HepG2 (cell line): ENCODE results near the gene PLIN4. TPM values are rescaled to one million over a fixed set of nuclear protein-coding genes. Genes with fewer than 3 reads are reported as not detected.

ENCODE experiments used
- ATAC-seq: fragments of 200-7000 bp; cut with Tn5 transposase; 3 replicates; pipeline ENCODE4 v1.9.1; 2020; ENCODE audit warnings: mild to moderate bottlenecking, moderate library complexity
- BruUV-seq: library from RNA; stranded (reverse); fragments of 400-500 nt; replicated peaks from 2 replicates; lab custom pipeline; 2021; lab: Mats Ljungman, UMichigan
- CTCF ChIA-PET: fragments of 300-600 bp; formaldehyde crosslinking; extraction: SDS; loops from one replicate; lab custom pipeline; 2021; ENCODE audit warnings: low total read pairs, inconsistent platforms, low intra/inter-chr PET ratio; lab: Yijun Ruan, JAX
- POLR2A ChIA-PET: fragments of 350-600 bp; sonication (Branson Sonifier 250); formaldehyde crosslinking; loops from one replicate; lab custom pipeline; 2020; ENCODE audit warnings: antibody characterized with exemption, inconsistent platforms; lab: Yijun Ruan, JAX
- DNase-seq: peaks from one replicate; pipeline ENCODE4 v3.0.0-alpha.2; 2015; ENCODE audit warnings: low spot score
- FAIRE-seq: peaks from 3 replicates; lab custom pipeline; 2011; peaks lifted over from hg19 to GRCh38; lab: Jason Lieb, UNC
- H2AFZ ChIP-seq: one replicate; pipeline ENCODE4 v1.6.1; 2011; ENCODE audit warnings: low read length, inconsistent platforms
- H3K27ac ChIP-seq: fragments of 300-600 bp; 3 replicates; pipeline ENCODE4 v1.8.0; 2011; ENCODE audit warnings: mixed run types, mild to moderate bottlenecking, mixed read lengths, low read length, inconsistent platforms; ENCODE audit not compliant: insufficient read depth; ENCODE audit errors: extremely low read length
- H3K27me3 ChIP-seq, 2 experiments: fragments of 200-600 bp in 1 of 2; 2 replicates in 1 of 2; 3 replicates in 1 of 2; pipeline versions ENCODE4 v1.6.0 to v1.8.0; 2011; ENCODE audit warnings: low read length in 2 of 2, mild to moderate bottlenecking in 2 of 2, moderate library complexity in 2 of 2, inconsistent platforms in 1 of 2; ENCODE audit not compliant: insufficient read depth in 2 of 2, control insufficient read depth in 1 of 2
- H3K36me3 ChIP-seq, 2 experiments: fragments of 200-600 bp in 1 of 2; replicated peaks in 1 of 2; 2 replicates in 1 of 2; 3 replicates in 1 of 2; pipeline versions ENCODE4 v1.5.1 to v1.8.0; 2011; ENCODE audit warnings: low read length in 2 of 2, inconsistent platforms in 1 of 2; ENCODE audit not compliant: insufficient read depth in 2 of 2, control insufficient read depth in 1 of 2
- H3K4me1 ChIP-seq: 2 replicates; pipeline ENCODE4 v1.5.1; 2012; ENCODE audit warnings: low read length, inconsistent platforms; ENCODE audit not compliant: insufficient read depth
- H3K4me2 ChIP-seq: 2 replicates; pipeline ENCODE4 v1.6.0; 2011; ENCODE audit warnings: low read depth, low read length, inconsistent platforms
- H3K4me3 ChIP-seq, 3 experiments: fragments of 200-600 bp in 1 of 3; sonication (generic), shearing (Covaris generic) in 1 of 3; replicated peaks in 1 of 3; 2 replicates each; pipeline ENCODE4 v1.5.1; 2011 to 2016; ENCODE audit warnings: low read length in 3 of 3, inconsistent platforms in 2 of 3, low read depth in 2 of 3, mild to moderate bottlenecking in 2 of 3, control low read depth in 1 of 3, mixed read lengths in 1 of 3; ENCODE audit not compliant: insufficient read depth in 1 of 3
- H3K79me2 ChIP-seq: one replicate; pipeline ENCODE4 v1.6.1; 2011; ENCODE audit warnings: low read length, inconsistent platforms; ENCODE audit not compliant: insufficient read depth
- H3K9ac ChIP-seq: 2 replicates; pipeline ENCODE4 v1.6.0; 2011; ENCODE audit warnings: mild to moderate bottlenecking, low read depth, low read length, inconsistent platforms; ENCODE audit not compliant: insufficient read depth
- H3K9me3 ChIP-seq: 2 replicates; pipeline ENCODE4 v1.5.1; 2012; ENCODE audit warnings: mild to moderate bottlenecking, low read length
- H4K20me1 ChIP-seq: 2 replicates; pipeline ENCODE4 v1.6.0; 2011; ENCODE audit warnings: inconsistent platforms, mild to moderate bottlenecking, low read length, moderate library complexity; ENCODE audit not compliant: insufficient read depth
- BCL6 ChIP-seq: IDR thresholded peaks from 2 replicates; pipeline ENCODE4 v1.6.1; 2016; ENCODE audit warnings: missing genetic modification reagents, missing compliant biosample characterization
- GFI1 ChIP-seq: sonication (generic); formaldehyde crosslinking; IDR thresholded peaks from 2 replicates; pipeline ENCODE4 v1.5.0; 2020; ENCODE audit warnings: missing genetic modification reagents, mild to moderate bottlenecking, borderline replicate concordance
- HNRNPL ChIP-seq: fragments of 200-400 bp; formaldehyde crosslinking; IDR thresholded peaks from 2 replicates; pipeline ENCODE4 v1.6.1; 2017; ENCODE audit warnings: mild to moderate bottlenecking, low read depth, low read length
- MXD4 ChIP-seq: IDR thresholded peaks from 2 replicates; pipeline ENCODE4 v1.6.1; 2016; ENCODE audit warnings: mild to moderate bottlenecking, missing biosample characterization, missing genetic modification reagents
- RORA ChIP-seq: sonication (generic); formaldehyde crosslinking; IDR thresholded peaks from 2 replicates; pipeline ENCODE4 v1.5.0; 2020; ENCODE audit warnings: mild to moderate bottlenecking, missing genetic modification reagents, moderate library complexity
- ZBTB8A ChIP-seq: sonication (generic); formaldehyde crosslinking; IDR thresholded peaks from 2 replicates; pipeline ENCODE4 v1.4.0; 2020; ENCODE audit warnings: mild to moderate bottlenecking, low read depth, missing genetic modification reagents, borderline replicate concordance
- ZNF253 ChIP-seq: sonication (generic); formaldehyde crosslinking; IDR thresholded peaks from 2 replicates; pipeline ENCODE4 v1.8.0; 2022; ENCODE audit warnings: mild to moderate bottlenecking, missing genetic modification reagents, borderline replicate concordance
- ZNF687 ChIP-seq: sonication (generic); formaldehyde crosslinking; IDR thresholded peaks from 2 replicates; pipeline ENCODE4 v1.5.1; 2020; ENCODE audit warnings: mild to moderate bottlenecking, missing genetic modification reagents, moderate library complexity
- WGBS: methylation state at CpG from one replicate; pipeline ENCODE4 v1.1.6; 2017; ENCODE audit warnings: low lambda C conversion rate; 5-methylcytosine and 5-hydroxymethylcytosine counted together
- in situ Hi-C: cut with HindIII; loops from 2 replicates; pipeline ENCODE4 v1.10.0; 2017; ENCODE audit warnings: low pct_unique_long_range_greater_than_20kb; ENCODE audit not compliant: extremely low pct_ligation_motif_present
- intact Hi-C: fragments of 100-400 bp; cut with micrococcal nuclease; formaldehyde crosslinking; loops from one replicate; pipeline ENCODE4 v1.10.0; 2022; ENCODE audit not compliant: unreplicated experiment
- polyA plus RNA-seq, 8 experiments: library from polyadenylated mRNA; depleted of rRNA in 3 of 8; stranded (reverse) in 7 of 8; unstranded in 1 of 8; fragments of >200 nt; fragmentation: Illumina TruSeq in 4 of 8; extraction: Trizol in 4 of 8; gene quantifications; 2 replicates each; pipeline versions ENCODE4 v1.2.1 to v1.2.3, GENCODE V29; 2011 to 2016; ENCODE audit warnings: low read depth in 4 of 8, missing spikeins in 1 of 8, mixed read lengths in 1 of 8; ENCODE audit not compliant: insufficient read depth in 1 of 8
- total RNA-seq, 5 experiments: library from RNA; depleted of rRNA; stranded (reverse); fragments of >200 nt; fragmentation: Illumina TruSeq; extraction: Trizol; gene quantifications; 2 replicates each; pipeline ENCODE4 v1.2.3, GENCODE V29; 2016; ENCODE audit warnings: low read depth in 1 of 5
- TF ChIP-seq, protein P1 (sequence below): sonication (generic); formaldehyde crosslinking; IDR thresholded peaks from 2 replicates; pipeline ENCODE4 v1.4.0; 2020; ENCODE audit warnings: missing genetic modification reagents
- TF ChIP-seq, protein P2 (sequence below): sonication (generic); formaldehyde crosslinking; IDR thresholded peaks from 2 replicates; pipeline ENCODE4 v1.4.0; 2020; ENCODE audit warnings: mild to moderate bottlenecking, missing genetic modification reagents

Gene PLIN4
- total and polyA plus RNA-seq, 2 of the 13 experiments (the other 11 are each of a cell fraction or from before 2014, with no cell fraction given), result 1.1 to 1.3 TPM

GRCh38 chr19:4529924-4530522 is 11.7 kb upstream of the PLIN4 start:
- FAIRE-seq (no peak), ATAC-seq (no peak), DNase-seq (no peak)
- Histone ChIP-seq H3K4me2 (peak overlapping the region; percentile 12; the same call in 1 of the 2 replicates), H2AFZ (no peak overlapping the region), H3K9ac (no peak overlapping the region), H4K20me1 (no peaks in the 10 kb centered on the region), H3K4me3 (no peak overlapping the region), H3K27ac (no peak overlapping the region), H3K4me1 (peaks cover 40% of the 10 kb centered on the region), H3K36me3 (no peaks in the 10 kb centered on the region), H3K27me3 (no peaks in the 10 kb centered on the region; a peak in 1 of 5 replicates), H3K9me3 (no peaks in the 10 kb centered on the region), H3K79me2 (no peaks in the 10 kb centered on the region)
- in situ Hi-C loops, result no loop called here
- 58% methylated on average over 11 of the region's 14 CpGs for WGBS
- TF ChIP-seq MXD4 (CRISPR knock-in tag) (no peak), ZBTB8A (no peak), BCL6 (no peak), HNRNPL (0 out of 2 replicates have a peak, but pooled peaks have one; percentile 36), ZNF687 (CRISPR knock-in tag) (0 out of 2 replicates have a peak, but pooled peaks have one; percentile 16), GFI1 (CRISPR knock-in tag) (no peak), ZNF253 (CRISPR knock-in tag) (no peak), RORA (CRISPR knock-in tag) (no peak)
- TF ChIP-seq, protein P1, sequence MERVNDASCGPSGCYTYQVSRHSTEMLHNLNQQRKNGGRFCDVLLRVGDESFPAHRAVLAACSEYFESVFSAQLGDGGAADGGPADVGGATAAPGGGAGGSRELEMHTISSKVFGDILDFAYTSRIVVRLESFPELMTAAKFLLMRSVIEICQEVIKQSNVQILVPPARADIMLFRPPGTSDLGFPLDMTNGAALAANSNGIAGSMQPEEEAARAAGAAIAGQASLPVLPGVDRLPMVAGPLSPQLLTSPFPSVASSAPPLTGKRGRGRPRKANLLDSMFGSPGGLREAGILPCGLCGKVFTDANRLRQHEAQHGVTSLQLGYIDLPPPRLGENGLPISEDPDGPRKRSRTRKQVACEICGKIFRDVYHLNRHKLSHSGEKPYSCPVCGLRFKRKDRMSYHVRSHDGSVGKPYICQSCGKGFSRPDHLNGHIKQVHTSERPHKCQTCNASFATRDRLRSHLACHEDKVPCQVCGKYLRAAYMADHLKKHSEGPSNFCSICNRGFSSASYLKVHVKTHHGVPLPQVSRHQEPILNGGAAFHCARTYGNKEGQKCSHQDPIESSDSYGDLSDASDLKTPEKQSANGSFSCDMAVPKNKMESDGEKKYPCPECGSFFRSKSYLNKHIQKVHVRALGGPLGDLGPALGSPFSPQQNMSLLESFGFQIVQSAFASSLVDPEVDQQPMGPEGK (CRISPR knock-in tag), result no peak
- TF ChIP-seq, protein P2, sequence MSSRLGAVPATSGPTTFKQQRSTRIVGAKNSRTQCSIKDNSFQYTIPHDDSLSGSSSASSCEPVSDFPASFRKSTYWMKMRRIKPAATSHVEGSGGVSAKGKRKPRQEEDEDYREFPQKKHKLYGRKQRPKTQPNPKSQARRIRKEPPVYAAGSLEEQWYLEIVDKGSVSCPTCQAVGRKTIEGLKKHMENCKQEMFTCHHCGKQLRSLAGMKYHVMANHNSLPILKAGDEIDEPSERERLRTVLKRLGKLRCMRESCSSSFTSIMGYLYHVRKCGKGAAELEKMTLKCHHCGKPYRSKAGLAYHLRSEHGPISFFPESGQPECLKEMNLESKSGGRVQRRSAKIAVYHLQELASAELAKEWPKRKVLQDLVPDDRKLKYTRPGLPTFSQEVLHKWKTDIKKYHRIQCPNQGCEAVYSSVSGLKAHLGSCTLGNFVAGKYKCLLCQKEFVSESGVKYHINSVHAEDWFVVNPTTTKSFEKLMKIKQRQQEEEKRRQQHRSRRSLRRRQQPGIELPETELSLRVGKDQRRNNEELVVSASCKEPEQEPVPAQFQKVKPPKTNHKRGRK (CRISPR knock-in tag), result 0 out of 2 replicates have a peak, but pooled peaks have one; percentile 41
- POLR2A ChIA-PET, result interaction anchor here (2.0 kb wide), 1 partner anchor 9 kb away, joined by 4 read pairs; the partner anchor contains the start of gene LRG1
- intact Hi-C loops, result no loop called here
- BruUV-seq, result no TSS peak
- CTCF ChIA-PET, result no interaction called here
